ENCODE measurements around the gene C4orf50.

DNA sequence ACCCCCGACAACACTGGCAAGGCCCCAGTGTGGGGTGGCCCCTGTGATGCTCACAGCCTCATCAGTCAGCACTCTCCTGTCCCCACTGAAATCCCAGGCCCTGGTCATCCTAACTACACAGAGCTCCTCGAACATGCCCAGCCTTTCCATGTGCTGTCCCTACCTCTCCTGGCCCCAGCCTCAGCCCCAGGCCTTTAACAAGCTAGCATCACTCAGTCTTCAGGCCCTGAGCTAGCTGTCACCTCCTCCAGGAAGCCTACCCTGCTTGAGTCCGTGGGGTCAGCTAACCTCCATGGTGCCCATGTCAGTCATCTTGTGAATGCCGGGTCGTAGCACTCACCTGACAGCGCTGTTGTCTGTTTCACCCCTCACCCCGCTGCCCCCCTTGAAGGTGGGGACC, 25.6 kb upstream of the C4orf50 start:
- TF ChIP-seq, protein P1, sequence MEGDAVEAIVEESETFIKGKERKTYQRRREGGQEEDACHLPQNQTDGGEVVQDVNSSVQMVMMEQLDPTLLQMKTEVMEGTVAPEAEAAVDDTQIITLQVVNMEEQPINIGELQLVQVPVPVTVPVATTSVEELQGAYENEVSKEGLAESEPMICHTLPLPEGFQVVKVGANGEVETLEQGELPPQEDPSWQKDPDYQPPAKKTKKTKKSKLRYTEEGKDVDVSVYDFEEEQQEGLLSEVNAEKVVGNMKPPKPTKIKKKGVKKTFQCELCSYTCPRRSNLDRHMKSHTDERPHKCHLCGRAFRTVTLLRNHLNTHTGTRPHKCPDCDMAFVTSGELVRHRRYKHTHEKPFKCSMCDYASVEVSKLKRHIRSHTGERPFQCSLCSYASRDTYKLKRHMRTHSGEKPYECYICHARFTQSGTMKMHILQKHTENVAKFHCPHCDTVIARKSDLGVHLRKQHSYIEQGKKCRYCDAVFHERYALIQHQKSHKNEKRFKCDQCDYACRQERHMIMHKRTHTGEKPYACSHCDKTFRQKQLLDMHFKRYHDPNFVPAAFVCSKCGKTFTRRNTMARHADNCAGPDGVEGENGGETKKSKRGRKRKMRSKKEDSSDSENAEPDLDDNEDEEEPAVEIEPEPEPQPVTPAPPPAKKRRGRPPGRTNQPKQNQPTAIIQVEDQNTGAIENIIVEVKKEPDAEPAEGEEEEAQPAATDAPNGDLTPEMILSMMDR (IDR thresholded peaks at IDR 0.05; ENCODE audit: poor library complexity, severe bottlenecking) = no peak
- no peak for TF ChIP-seq TAF1 (IDR thresholded peaks at IDR 0.05; ENCODE audit: low read depth)
- TF ChIP-seq RAD21 (conservative IDR thresholded peaks at IDR 0.05) = no peak
- TF ChIP-seq EZH2 (IDR thresholded peaks at IDR 0.05; ENCODE audit: borderline replicate concordance, insufficient read depth, low read length, poor library complexity, severe bottlenecking) = no peak
